GM18873 (cell line): Measurements from ENCODE around the gene KLK11.

Source experiments
- ATAC-seq: cut with Tn5 transposase; IDR thresholded peaks from one replicate; pipeline ENCODE4 v1.9.1; 2021; ENCODE audit warnings: mild to moderate bottlenecking, moderate library complexity, moderate number of reproducible peaks; ENCODE audit not compliant: unreplicated experiment, low FRiP score

Gene KLK11

GRCh38 chr19:51030631-51031030, 4.2 kb upstream of the KLK11 start:
- ATAC-seq: no peak

DNA sequence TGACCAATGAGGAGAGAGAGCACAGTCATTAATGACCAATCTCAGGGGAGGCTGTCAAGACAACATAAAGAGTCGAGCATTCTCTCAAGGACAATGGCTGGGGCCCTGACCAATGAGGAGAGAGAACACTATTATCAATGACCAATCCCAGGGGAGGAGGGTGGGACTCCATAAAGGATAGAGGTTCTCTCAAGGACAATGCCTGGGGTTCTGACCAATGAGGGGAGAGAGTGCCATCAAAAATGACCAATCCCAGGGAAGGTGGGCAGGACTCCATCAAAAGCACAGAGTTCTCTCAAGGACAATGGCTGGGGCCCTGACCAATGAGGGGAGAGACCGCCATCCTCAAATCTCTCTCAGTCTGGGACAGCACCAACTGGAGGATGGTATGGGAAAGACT, 3.3 kb upstream of the KLK11 start:
- no peak for ATAC-seq

DNA sequence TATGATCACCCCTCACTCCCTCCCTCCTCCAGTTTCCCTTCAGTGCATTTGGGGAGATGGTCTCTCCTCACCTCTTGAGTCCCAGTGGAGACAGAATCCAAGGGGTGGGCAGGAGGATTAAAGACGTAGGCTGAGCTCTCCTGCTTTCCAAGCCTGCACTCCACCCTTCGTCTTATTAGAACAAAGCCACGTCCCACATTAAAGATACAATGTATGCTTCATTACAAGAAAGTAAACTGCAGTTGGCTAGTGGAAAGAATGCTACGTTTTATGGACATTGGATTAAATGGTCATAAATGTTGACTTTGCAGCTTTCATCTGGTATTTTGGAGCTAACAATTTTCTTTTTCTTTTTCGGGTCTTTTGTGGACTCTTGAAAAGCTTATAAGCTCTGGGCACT, 1.5 kb upstream of the KLK11 start:
- ATAC-seq: no peak

DNA sequence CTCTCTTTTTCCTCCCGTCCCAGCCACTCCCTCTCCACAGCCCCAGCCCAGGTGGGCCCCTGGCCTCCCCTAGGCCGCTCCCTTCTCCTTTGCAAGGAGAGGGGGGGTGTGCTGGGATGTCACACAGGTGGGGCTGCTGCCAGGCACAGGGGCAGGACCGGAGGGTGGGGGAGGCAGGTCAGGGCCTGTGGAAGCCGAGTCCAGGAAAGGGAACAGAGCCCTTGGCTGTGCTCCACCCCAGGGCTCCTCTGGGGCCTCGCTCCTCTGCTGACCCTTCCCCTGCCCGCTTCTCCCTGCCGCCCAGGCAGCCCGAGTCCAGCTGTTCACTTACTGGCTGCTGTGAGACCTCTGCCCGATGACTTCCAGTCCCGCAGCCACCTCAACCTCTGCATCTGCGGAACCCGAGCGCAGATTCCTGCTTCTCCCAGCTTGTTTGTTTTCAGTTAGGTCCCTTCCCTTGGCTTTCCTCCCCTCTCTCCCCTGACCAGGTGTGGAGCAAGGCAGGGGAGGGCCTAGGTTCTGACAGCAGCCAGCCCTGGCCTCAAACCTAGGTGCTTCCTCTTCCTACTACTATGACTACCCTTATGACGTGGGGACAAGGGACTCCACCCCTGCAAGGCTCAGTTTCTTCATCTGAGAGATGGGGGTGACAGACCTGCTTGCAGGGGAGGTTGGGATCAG, 850 bp upstream of the KLK11 start:
- no peak for ATAC-seq

- no peak for ATAC-seq
Observed at GRCh38 chr19:51025809-51026553, 435 bp downstream of the KLK11 start.

- no peak for ATAC-seq
Observed at GRCh38 chr19:51025401-51025800, 1.0 kb downstream of the KLK11 start.

GRCh38 chr19:51024924-51025323, 1.5 kb downstream of the KLK11 start:
- no peak for ATAC-seq

DNA sequence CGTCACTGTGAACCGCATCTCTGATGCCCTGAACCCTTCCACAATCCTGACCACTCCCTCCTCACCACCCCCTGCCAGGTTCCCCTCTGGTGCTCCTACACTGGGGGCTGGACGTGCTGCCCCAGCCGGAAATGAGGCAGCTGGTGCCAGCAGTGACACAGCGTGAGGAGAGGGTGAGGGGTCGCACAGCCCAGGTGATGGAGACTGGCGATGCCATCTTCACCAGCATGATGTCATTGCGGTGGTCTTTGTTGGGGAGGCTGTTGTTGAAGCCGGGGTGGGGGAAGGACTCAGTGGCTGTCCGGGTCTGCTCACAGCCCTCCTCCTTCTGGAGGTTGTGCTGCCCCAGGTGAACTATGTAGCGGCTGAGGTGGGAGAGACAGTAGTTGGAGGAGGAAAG, 2.5 kb downstream of the KLK11 start:
- ATAC-seq: no peak

GRCh38 chr19:51022526-51022925, 3.9 kb downstream of the KLK11 start:
- no peak for ATAC-seq

GRCh38 chr19:51020988-51021651, 5.3 kb downstream of the KLK11 start:
- ATAC-seq: no peak

DNA sequence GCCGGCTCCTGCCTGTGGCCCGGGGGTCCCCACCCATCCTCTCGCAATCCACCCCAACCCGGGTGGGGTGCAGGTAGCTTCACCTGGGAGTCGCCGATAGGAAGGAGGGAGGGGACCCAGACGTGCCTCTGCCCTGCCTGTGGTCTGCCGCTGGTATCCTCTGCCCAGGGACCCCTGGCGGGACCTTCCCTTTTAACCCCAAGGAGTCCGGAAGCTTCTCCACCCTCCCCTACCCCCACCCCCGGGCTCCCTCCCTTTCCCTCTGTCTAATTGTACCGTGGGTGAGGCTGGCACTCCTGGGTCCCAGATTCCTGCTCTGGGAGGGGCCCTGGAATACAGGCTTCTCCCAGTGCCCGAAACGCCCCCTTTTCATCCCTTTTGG, 6.9 kb downstream of the KLK11 start, which contains the start of gene KLK10:
Gene KLK10 (minus strand): TSS at position 166 of the 382 bp plus-strand sequence. CDS start 579 bp downstream, outside the sequence.
- ATAC-seq: no peak

- no peak for ATAC-seq
Observed at GRCh38 chr19:51018745-51019543, 7.5 kb downstream of the KLK11 start.

- no peak for ATAC-seq
Observed at GRCh38 chr19:51016798-51017683, 9.4 kb downstream of the KLK11 start.

- no peak for ATAC-seq
Observed at GRCh38 chr19:51015691-51016267, 10.6 kb downstream of the KLK11 start.

- ATAC-seq: no peak
Observed at GRCh38 chr19:51014242-51014641, 12.2 kb downstream of the KLK11 start.

DNA sequence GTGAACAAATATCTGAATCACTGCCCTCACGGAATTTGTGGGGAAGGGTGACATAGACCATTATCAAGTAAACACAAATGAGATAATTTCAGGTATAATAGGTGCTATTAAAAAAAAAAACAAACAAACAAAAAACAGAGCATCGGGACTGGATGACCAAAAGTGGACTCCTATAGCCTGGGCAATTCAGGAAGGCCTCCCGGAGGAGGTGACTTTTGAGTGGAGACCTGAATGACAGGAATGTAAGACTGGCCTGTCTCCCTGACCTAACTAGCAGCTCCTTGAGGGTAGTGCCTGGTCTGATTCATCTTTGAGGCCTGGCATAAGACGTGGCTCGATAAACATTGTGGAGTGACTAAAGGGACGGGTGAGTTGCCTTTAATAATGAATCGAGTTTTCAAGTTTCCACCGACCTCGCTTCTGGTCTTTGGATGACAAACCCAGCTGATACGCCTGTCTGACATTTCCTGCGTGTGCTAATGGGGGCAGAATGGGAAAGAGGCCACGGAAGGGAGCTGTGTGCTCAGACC, 13.7 kb downstream of the KLK11 start:
- ATAC-seq: no peak

DNA sequence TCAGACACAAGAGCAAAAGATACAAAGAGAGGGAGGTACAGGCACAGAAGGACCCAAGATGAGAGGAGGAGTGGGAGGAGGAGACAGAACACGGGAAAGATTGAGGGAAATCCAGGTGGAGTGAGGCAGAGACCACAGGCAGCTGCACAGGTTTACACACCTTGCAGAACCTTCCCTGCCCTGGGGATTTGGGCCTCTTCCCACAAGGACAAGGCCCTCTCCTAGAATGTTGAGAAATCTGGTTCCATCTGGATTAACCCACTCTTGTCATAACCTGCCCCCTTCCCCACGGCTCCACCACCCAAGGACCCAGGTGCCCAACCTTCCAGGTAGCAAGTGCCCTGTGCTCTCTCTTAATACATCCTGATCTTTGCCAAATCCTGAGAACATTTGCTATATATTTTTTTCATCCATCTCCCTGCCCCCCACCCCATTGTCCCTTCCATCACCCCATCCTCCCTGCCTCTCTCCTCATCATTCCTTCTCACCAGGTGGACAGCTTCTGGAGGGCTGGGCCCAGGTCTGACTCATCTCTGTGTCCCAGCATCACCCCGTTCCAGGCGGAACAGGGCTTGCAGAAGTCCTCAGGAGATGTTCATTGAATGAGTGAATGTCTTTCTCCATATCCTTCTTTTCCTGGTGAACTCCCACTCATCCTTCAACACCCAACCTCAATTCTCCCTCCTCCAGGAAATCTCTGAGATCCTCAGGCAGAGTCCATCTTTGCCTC, 16.2 kb downstream of the KLK11 start:
- ATAC-seq: no peak

DNA sequence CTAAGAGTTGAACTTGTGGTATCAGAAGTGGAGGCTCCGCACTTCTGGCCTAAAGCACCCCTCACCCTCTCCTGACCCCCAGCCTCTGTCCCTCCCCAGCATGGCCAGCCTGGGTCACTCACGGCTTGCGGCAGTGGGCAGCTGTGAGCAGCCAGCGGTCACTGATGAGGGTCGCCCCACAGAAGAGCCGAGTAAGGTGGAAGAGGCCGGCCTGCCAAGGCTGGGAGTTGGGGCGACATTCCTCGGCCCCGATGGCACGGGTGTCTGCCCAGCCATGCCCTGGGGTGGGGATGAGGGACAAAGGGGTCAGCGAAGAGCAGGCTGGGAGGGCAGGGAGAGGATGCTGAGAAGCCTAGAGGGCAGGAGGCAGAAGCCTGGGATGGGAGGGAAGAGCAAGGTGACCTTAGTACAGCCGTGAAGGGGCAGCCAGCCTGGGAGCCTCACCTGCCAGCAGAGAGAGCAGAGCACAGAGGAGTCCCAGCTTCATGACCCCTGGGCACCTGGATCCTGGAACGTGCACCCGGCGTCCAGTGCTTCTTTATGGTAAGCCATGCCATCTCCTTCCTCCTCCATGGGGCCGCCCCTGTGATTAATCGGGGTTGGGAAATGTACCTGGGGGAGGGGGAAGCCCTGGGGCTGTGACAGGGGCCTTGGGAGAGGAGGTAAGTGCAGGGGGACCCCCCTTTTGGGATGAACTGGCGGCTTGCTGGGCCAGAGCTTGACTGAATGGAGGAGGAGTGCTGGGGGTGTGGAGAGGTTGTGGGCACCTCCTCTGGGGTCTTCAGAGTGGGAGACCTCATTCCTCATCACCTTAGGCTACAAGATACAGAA, 17.1 kb downstream of the KLK11 start:
- ATAC-seq: no peak
